Liver (tissue), 9 donors: ENCODE results near the gene PELO. TPM values are rescaled to one million over a fixed set of nuclear protein-coding genes. Genes with fewer than 3 reads are reported as not detected.
A peak's percentile ranks its signal among the peaks of the same experiment; 100 is the strongest.

Experiments used
- DNase-seq: peaks from one replicate; pipeline ENCODE4 v3.0.0-alpha.2; 2017; ENCODE audit warnings: low spot score
- H3K27ac ChIP-seq, 2 donors: one replicate each; pipeline ENCODE4 v1.7.0; 2013; ENCODE audit warnings: inconsistent platforms in 2 of 2, low read length in 2 of 2, control low read depth in 1 of 2, low read depth in 1 of 2, mild to moderate bottlenecking in 1 of 2
- H3K27me3 ChIP-seq, 4 donors: one replicate each; pipeline versions ENCODE4 v1.6.1 to v1.7.0; 2013; ENCODE audit warnings: low read length in 3 of 4, inconsistent platforms in 1 of 4, mild to moderate bottlenecking in 1 of 4, moderate library complexity in 1 of 4; ENCODE audit not compliant: control insufficient read depth in 4 of 4, insufficient read depth in 4 of 4
- H3K36me3 ChIP-seq, 4 donors: one replicate each; pipeline versions ENCODE4 v1.6.1 to v1.7.0; 2013; ENCODE audit warnings: low read length in 3 of 4, mild to moderate bottlenecking in 3 of 4, low read depth in 1 of 4, moderate library complexity in 1 of 4; ENCODE audit not compliant: control insufficient read depth in 4 of 4, insufficient read depth in 3 of 4
- H3K4me1 ChIP-seq, 4 donors: one replicate each; pipeline versions ENCODE4 v1.6.1 to v1.7.0; 2013; ENCODE audit warnings: low read length in 3 of 4, mild to moderate bottlenecking in 3 of 4, moderate library complexity in 1 of 4; ENCODE audit not compliant: control insufficient read depth in 4 of 4, insufficient read depth in 4 of 4
- H3K4me3 ChIP-seq, 3 donors: one replicate each; pipeline versions ENCODE4 v1.6.1 to v1.7.0; 2013; ENCODE audit warnings: low read length in 3 of 3, control low read depth in 1 of 3, low read depth in 1 of 3, mild to moderate bottlenecking in 1 of 3
- H3K9ac ChIP-seq, 2 donors: one replicate each; pipeline ENCODE4 v1.7.0; 2013; ENCODE audit warnings: low read length in 2 of 2, mild to moderate bottlenecking in 2 of 2, moderate library complexity in 2 of 2, control low read depth in 1 of 2, low read depth in 1 of 2
- H3K9me3 ChIP-seq, 4 donors: one replicate each; pipeline versions ENCODE4 v1.6.1 to v1.7.0; 2013; ENCODE audit warnings: low read length in 3 of 4; ENCODE audit not compliant: control insufficient read depth in 4 of 4
- ATF3 ChIP-seq: IDR thresholded peaks from 2 replicates; pipeline ENCODE4 v1.6.1; 2016; ENCODE audit warnings: antibody characterized with exemption
- EGR1 ChIP-seq, 2 donors: IDR thresholded peaks; 2 replicates each; pipeline ENCODE4 v1.6.1; 2016 to 2018; ENCODE audit warnings: antibody characterized with exemption in 2 of 2, low read depth in 2 of 2
- FOXA1 ChIP-seq: IDR thresholded peaks from 2 replicates; pipeline ENCODE4 v1.6.1; 2016; ENCODE audit warnings: antibody characterized with exemption
- FOXA2 ChIP-seq: IDR thresholded peaks from 2 replicates; pipeline ENCODE4 v1.6.1; 2016; ENCODE audit warnings: antibody characterized with exemption
- GABPA ChIP-seq, 2 donors: IDR thresholded peaks in 1 of 2; conservative IDR thresholded peaks in 1 of 2; 2 replicates each; pipeline ENCODE4 v1.6.1; 2016; ENCODE audit warnings: antibody characterized with exemption in 2 of 2, mild to moderate bottlenecking in 1 of 2, moderate library complexity in 1 of 2
- HNF4A ChIP-seq, 2 donors: conservative IDR thresholded peaks; 2 replicates each; pipeline ENCODE4 v1.6.1; 2016; ENCODE audit warnings: antibody characterized with exemption in 2 of 2, mild to moderate bottlenecking in 2 of 2
- HNF4G ChIP-seq: IDR thresholded peaks from 2 replicates; pipeline ENCODE4 v1.6.1; 2016; ENCODE audit warnings: antibody characterized with exemption
- JUND ChIP-seq, 2 donors: IDR thresholded peaks; 2 replicates each; pipeline ENCODE4 v1.6.1; 2016; ENCODE audit warnings: antibody characterized with exemption in 2 of 2
- MAX ChIP-seq: IDR thresholded peaks from 2 replicates; pipeline ENCODE4 v1.6.1; 2016; ENCODE audit warnings: antibody characterized with exemption
- NR2F2 ChIP-seq: IDR thresholded peaks from 2 replicates; pipeline ENCODE4 v1.6.1; 2016; ENCODE audit warnings: antibody characterized with exemption
- RAD21 ChIP-seq, 2 donors: IDR thresholded peaks; 2 replicates each; pipeline ENCODE4 v1.6.1; 2016; ENCODE audit warnings: antibody characterized with exemption in 2 of 2, mild to moderate bottlenecking in 2 of 2
- RXRA ChIP-seq, 2 donors: IDR thresholded peaks; 2 replicates each; pipeline ENCODE4 v1.6.1; 2017 to 2018; ENCODE audit warnings: antibody characterized with exemption in 2 of 2, mild to moderate bottlenecking in 1 of 2
- SP1 ChIP-seq: IDR thresholded peaks from 2 replicates; pipeline ENCODE4 v1.6.1; 2018; ENCODE audit warnings: antibody characterized with exemption, mild to moderate bottlenecking
- TAF1 ChIP-seq: conservative IDR thresholded peaks from 2 replicates; pipeline ENCODE4 v1.6.1; 2016; ENCODE audit warnings: antibody characterized with exemption, mild to moderate bottlenecking
- YY1 ChIP-seq: IDR thresholded peaks from 2 replicates; pipeline ENCODE4 v1.6.1; 2016; ENCODE audit warnings: antibody characterized with exemption, mild to moderate bottlenecking
- WGBS: extraction: QIAGEN DNeasy Blood & Tissue Kit; methylation state at CpG from one replicate; pipeline ENCODE4 v1.1.7; 2013; 5-methylcytosine and 5-hydroxymethylcytosine counted together
- polyA plus RNA-seq, 2 donors: library from polyadenylated mRNA; stranded (reverse) in 1 of 2; unstranded in 1 of 2; fragments of 200-250 nt in 1 of 2; fragments of >200 nt in 1 of 2; fragmentation: Nextera tagmentation in 1 of 2; extraction: Ambion mirVana in 1 of 2; gene quantifications; one replicate each; pipeline versions ENCODE4 v1.2.1 to v1.2.3, GENCODE V29; 2013 to 2015
- total RNA-seq, 2 donors: library from RNA; depleted of rRNA; stranded (reverse); fragments of >200 nt; gene quantifications; one replicate each; pipeline ENCODE4 v1.2.3, GENCODE V29; 2014
- TF ChIP-seq, protein P1 (sequence below): IDR thresholded peaks from 2 replicates; pipeline ENCODE4 v1.6.1; 2016; ENCODE audit warnings: antibody characterized with exemption, mild to moderate bottlenecking
- TF ChIP-seq, protein P2 (sequence below): IDR thresholded peaks from 2 replicates; pipeline ENCODE4 v1.6.1; 2016; ENCODE audit warnings: antibody characterized with exemption
- TF ChIP-seq, protein P3 (sequence below): fragments of 150-350 bp; IDR thresholded peaks from 2 replicates; pipeline ENCODE4 v1.5.1; 2017; ENCODE audit warnings: improper control_type of control experiment, low read depth, low read length; ENCODE audit not compliant: missing input control
- donor health status: healthy.
- donor health status: healthy.
- donor health status: healthy.
- donor health status: healthy.
- donor health status: healthy.

PELO gene
- total and polyA plus RNA-seq, 4 donors = 10.1 to 24.6 (median 16.5) TPM

DNA sequence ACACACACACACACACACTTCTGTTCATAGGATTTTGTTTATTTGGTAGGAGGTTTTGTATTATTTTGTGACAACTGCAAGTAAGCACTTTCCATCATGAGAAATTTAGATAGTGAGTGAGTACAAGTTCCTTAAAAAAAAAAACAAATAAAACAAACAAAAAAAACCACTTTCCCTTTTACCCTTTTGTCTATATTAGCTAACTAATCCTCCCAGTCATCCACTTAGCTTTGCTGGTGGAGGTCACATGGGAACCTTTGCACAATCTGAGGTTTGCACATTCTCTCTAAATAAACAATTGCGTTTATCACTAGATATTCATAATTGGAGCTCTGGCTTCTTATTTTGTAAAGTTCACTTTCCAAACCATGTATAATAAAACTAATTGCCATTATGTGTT is 6.8 kb downstream of the PELO start:
- Histone ChIP-seq H3K4me3 (no peak overlapping the region), H3K27ac (peak overlapping the region; percentile 65 to 72), H3K36me3 (peaks cover 0 to 6% (median 0%) of the 10 kb centered on the region in 4 donors), H3K27me3 (no peaks in the 10 kb centered on the region), H3K4me1 (peaks cover 8 to 69% (median 49%) of the 10 kb centered on the region in 4 donors), H3K9me3 (no peaks in the 10 kb centered on the region), H3K9ac (peak overlapping the region in 1 of 2 donors; percentile 27)
- no peak for DNase-seq
- WGBS = 15% methylated on average over 1 of the region's 1 CpG
- TF ChIP-seq HNF4G (no peak), NR2F2 (no peak), ATF3 (peak; percentile 70), TAF1 (peak; percentile 21), SP1 (peak; percentile 65), MAX (no peak), FOXA2 (no peak), RAD21 (IDR thresholded peaks at IDR 0.05) (peak in 1 of 2 donors; percentile 30), EGR1 (IDR thresholded peaks at IDR 0.05; ENCODE audit: low read depth in 2 of 2) (no peak), GABPA (IDR thresholded peaks at IDR 0.05 in 1 of 2, conservative IDR thresholded peaks at IDR 0.05 in 1 of 2) (peak in 1 of 2 donors; percentile 13), JUND (IDR thresholded peaks at IDR 0.05) (peak; percentile 60 to 68), YY1 (peak; percentile 23), FOXA1 (peak; percentile 19), RXRA (IDR thresholded peaks at IDR 0.05) (peak; percentile 67 to 73), HNF4A (conservative IDR thresholded peaks at IDR 0.05) (peak; percentile 66 to 71)
- TF ChIP-seq, protein P1, sequence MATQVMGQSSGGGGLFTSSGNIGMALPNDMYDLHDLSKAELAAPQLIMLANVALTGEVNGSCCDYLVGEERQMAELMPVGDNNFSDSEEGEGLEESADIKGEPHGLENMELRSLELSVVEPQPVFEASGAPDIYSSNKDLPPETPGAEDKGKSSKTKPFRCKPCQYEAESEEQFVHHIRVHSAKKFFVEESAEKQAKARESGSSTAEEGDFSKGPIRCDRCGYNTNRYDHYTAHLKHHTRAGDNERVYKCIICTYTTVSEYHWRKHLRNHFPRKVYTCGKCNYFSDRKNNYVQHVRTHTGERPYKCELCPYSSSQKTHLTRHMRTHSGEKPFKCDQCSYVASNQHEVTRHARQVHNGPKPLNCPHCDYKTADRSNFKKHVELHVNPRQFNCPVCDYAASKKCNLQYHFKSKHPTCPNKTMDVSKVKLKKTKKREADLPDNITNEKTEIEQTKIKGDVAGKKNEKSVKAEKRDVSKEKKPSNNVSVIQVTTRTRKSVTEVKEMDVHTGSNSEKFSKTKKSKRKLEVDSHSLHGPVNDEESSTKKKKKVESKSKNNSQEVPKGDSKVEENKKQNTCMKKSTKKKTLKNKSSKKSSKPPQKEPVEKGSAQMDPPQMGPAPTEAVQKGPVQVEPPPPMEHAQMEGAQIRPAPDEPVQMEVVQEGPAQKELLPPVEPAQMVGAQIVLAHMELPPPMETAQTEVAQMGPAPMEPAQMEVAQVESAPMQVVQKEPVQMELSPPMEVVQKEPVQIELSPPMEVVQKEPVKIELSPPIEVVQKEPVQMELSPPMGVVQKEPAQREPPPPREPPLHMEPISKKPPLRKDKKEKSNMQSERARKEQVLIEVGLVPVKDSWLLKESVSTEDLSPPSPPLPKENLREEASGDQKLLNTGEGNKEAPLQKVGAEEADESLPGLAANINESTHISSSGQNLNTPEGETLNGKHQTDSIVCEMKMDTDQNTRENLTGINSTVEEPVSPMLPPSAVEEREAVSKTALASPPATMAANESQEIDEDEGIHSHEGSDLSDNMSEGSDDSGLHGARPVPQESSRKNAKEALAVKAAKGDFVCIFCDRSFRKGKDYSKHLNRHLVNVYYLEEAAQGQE = peak; percentile 64
- TF ChIP-seq, protein P2, sequence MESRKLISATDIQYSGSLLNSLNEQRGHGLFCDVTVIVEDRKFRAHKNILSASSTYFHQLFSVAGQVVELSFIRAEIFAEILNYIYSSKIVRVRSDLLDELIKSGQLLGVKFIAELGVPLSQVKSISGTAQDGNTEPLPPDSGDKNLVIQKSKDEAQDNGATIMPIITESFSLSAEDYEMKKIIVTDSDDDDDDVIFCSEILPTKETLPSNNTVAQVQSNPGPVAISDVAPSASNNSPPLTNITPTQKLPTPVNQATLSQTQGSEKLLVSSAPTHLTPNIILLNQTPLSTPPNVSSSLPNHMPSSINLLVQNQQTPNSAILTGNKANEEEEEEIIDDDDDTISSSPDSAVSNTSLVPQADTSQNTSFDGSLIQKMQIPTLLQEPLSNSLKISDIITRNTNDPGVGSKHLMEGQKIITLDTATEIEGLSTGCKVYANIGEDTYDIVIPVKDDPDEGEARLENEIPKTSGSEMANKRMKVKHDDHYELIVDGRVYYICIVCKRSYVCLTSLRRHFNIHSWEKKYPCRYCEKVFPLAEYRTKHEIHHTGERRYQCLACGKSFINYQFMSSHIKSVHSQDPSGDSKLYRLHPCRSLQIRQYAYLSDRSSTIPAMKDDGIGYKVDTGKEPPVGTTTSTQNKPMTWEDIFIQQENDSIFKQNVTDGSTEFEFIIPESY = peak; percentile 38
- TF ChIP-seq, protein P3, sequence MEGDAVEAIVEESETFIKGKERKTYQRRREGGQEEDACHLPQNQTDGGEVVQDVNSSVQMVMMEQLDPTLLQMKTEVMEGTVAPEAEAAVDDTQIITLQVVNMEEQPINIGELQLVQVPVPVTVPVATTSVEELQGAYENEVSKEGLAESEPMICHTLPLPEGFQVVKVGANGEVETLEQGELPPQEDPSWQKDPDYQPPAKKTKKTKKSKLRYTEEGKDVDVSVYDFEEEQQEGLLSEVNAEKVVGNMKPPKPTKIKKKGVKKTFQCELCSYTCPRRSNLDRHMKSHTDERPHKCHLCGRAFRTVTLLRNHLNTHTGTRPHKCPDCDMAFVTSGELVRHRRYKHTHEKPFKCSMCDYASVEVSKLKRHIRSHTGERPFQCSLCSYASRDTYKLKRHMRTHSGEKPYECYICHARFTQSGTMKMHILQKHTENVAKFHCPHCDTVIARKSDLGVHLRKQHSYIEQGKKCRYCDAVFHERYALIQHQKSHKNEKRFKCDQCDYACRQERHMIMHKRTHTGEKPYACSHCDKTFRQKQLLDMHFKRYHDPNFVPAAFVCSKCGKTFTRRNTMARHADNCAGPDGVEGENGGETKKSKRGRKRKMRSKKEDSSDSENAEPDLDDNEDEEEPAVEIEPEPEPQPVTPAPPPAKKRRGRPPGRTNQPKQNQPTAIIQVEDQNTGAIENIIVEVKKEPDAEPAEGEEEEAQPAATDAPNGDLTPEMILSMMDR = no peak
